COLO668 (cell line): Measurements from ENCODE around the gene SEC16A.

ENCODE experiments used
- DNase-seq: peaks from one replicate; lab custom pipeline; 2025; ENCODE audit not compliant: unreplicated experiment; lab: John Stamatoyannopoulos, UW

Gene SEC16A

DNA sequence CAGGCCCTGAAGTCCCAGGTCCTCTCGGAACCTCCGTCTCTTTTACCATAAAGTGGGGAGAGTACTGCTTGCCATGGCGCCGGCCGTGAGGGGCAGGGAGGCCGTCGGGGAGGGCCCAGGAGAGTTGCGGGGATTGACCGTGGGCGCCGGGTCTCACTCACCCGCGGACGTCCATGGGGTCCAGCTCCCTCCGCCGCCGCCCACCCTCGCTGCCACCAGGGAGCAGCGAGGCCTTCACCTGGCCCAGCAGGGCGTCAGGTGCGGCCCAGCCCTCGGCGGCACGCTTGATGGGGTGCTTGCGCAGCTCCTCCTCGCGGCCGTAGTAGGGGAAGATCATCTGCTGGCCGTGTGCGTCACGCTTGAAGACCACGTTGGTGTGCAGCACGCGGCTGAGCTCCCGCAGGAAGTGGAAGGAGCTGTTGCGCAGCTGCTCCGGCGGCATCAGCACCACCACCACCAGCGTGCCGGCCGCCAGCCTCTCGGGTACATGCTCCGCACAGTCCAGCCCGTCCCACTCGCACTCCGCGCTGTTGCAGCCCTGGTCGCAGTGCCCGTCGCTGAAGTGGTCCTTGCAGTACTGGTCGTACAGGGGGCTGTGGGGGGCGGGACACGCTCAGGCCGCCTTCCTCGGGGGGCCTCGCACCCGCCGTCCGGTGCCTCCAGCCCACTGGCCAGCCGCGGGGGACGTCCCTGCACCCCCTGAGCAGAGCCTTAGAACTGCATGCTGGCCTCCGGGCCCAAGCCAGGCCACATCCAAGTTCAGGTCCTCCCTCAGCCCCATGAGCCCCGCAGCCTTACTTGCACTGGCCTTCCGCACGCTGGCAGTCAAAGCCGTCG, 21.9 kb upstream of the SEC16A start:
- no peak for DNase-seq

DNA sequence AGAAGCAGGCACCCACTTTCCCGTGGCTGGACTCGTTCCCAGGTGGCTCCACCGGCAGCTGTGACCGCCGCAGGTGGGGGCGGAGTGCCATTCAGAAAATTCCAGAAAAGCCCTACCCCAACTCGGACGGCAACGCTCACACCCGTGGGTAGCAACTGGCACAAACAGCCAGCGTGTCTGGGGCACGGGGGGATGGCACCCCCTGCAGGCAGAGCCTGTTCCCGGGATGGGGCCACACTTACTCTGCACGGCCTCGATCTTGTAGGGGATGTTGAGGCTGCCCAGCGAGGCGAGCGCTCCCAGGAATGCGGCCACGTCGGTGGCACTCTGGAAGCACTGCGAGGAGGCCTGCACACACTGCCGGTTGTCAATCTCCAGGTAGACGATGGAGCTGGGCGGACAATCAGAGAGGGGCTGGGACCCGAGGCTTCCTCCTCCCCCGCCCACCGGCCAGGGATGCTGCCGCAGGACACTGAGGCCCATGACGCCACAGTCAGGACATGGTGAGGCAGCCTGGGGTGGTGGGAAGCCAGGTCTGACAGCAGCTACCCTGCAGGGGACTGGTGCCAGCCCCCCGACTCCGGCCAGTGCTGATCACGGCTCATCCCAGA, 20.2 kb upstream of the SEC16A start:
- no peak for DNase-seq

DNA sequence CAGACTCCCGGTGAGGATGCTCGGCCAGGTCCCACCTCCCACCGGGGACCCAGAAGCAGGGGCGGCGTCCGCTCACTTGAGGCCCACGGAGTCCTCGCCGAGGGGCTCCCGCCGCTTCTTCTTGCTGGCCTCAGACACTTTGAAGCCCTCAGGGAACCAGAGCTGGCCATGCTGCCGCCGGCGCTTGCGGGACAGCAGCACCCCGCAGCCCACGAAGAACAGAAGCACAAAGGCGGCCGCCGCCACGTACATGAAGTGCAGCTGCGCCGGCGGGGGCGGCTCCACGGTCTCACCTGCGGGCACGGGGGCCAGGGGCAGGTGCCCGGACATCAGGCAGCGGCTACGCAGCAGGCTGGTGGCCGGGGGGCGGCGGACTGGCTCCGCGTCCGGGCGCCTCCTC, 19.4 kb upstream of the SEC16A start:
- no peak for DNase-seq

DNA sequence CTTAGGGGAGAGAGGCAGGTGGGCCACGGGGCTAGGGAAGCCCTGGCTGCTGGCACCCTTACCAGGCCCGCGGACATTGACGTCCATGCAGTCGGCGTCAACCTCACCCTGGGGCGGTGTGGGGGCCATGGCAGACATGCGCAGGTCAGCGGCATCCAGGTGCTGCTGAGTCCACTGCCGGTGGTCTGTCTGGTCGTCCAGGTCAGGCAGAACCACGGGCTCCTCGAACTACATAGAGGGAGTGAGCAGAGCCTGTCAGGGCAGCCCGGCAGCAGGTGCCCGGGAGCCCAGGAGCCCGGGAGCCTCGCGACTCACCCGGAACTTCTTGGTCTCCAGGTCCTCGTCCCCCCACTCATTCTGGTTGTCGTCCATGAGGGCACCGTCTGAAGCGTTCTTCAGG, 18.8 kb upstream of the SEC16A start:
- DNase-seq = no peak

DNA sequence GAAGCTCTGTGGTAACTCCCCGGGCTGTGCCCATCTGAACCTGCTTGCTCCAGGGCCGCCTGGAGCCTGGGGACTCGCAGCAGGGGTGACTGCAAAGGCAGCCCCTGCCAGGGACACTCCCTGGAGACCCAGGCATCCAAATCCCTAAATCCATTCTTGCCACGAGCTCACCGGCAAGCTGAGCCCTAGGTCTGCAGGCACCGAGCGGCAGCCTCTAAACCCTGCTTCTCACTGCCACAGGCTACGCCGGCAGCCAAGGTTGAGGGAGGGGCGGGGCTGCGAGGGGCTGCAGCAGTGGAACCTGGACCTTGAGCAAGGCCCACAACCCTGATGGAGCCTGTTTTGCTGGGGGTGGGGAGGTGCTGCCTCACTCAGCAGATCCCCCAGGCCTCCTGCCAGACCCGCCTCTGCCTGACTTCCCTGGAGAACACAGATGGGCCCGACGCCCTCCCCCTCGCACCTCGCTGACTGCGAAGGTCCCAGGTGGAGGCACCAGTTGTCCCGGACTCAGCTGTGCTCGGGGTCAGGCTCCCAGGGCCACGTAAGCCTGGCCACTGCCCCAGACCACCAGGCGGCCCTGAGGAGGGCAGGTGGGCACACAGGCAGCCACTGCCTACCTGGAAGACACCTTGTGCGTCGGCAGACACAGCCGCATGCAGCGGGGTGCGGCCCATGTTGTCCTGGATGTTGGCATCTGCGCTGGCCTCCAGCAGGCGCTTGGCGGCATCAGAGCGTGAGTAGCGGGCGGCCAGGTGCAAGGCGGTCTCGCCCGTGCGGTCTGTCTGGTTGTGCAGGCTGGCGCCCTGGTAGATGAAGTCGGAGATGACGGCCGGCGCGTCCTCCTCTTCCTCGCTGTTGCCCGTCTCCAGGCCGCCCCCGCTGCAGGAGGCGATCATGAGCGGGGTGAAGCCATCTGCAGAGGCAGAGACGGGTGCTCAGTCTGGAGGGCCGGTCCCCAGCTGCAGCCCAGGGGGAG, 17.4 kb upstream of the SEC16A start:
- DNase-seq = no peak

DNA sequence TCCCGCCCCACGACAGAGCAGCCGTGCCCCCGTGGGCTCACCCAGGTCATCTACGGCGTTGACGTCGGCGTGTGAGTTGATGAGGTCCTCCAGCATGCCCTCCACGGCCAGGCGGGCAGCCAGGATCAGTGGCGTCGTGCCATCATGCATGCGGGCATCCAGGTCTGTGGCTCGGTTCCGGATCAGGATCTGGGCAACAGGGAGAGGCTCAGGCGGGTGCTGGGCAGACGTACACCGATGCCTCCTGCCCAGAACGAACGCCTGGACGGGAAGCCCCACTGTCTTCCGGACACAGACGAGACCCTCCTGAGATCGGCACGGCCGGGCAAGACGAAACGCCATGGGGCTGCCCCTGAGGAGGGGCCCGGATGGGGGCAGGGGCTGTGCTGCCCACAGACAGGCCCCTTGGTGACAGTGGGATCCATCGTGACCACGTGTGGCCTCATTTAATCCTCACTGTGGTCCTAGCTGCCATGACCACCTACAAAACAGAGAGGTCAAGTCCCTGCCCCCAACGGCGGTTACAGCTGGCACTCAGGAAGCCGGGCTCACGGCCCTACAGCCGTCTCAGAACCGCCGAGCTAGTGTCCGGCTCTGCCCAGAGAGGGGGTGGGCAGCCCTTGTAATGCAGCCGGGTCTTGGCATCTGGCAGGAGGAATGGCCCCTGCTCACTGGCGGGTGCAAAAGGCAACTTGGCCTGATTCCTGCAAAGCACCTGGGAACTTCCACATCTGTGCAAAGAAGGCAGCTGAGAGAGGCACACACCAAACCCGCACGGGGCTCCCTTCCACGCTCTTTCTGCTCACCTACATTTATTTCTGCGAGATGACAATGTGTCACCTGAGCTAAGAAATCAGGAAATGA, 16.5 kb upstream of the SEC16A start:
- DNase-seq = no peak

DNA sequence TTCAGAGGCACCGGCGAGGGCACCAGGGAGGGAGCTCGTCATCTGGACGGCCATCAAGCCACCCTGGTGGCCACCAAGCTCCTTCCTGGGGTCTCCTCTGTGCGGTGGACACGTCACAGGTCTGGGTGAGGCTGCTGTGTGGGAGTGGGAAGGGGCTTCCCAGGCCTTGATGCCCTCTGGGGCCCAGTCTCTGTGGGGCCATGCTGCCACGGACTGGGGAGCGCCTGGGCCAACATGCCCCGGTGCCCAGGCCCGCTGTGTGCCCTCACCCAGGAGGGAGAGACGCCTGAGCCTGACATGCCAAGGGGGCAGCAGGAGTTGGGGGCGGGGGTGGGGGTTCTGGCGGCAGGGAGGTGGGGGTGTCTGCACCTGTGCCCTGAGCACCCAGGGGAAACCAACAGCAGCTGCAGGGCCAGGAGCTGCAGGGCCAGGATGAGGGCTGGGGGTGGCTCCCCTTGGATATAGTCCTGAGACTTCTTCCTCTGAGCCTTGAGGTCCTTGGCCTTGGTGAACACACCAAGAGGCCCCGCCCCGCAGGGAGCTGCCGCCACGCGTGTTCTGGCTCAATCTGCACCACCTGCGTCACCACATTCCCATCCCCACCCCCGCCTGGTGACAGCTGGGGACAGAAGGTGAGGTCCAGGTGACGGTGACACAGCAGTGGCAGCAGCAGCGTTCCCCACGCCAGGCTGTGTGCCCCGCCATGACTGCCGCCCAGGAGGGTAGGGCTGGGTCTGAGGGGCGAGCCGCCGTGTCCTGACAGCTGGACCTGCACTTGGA, 15.3 kb upstream of the SEC16A start:
- DNase-seq = peak; percentile 18

DNA sequence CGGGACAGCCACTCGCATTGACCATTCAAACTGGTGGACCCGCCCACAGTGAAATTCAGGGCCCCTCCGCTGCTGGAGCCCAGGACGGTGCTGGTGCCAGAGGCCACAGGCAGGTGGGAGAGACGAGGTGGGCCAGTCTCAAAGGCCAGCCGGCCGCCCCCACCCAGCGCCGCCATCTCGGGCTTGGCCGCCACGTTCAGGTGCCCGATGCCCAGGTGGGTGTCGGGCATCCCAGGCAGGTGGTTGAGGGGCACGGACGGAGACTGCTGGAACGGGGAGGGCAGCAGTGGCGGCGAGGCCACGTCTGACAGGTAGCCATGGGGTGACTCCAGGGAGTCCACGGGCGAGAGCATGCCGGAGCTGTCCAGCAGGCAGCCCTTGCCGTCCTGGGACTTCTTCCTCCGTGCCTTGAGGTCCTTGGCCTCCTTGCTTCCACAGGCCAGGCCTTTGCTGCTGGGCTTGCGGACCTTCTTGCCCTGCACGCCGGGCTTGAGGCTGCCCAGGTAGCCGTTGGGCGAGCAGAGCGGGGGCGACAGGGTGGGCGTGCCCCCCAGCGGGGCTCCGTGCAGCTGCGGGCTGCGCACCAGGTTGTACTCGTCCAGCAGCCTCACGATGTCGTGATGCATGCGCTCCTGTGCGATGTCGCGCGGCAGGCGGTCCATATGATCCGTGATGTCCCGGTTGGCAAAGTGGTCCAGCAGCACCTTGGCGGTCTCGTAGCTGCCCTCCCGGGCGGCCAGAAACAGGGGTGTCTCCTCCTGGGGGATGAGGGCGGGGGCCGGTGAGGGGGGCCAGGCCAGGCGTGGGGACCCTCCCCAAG, 14.2 kb upstream of the SEC16A start:
- no peak for DNase-seq

DNA sequence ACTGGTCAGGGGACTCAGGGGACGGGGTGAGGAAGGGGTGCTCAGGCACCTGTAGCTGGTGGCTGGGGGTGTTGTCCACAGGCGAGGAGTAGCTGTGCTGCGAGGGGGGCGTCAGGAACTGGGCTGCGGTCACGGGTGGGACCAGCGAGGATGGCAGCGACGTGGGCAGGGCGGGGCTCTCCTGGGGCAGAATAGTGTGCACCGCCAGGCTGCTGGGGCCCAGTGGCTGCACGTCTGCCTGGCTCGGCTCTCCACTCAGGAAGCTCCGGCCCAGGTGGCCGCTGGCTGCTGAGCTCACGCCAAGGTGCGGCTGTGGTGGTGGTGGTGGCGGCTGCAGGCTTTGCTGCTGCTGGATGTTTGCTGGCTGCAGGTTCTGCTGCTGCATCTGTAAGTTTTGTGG, 13.3 kb upstream of the SEC16A start:
- DNase-seq = no peak

DNA sequence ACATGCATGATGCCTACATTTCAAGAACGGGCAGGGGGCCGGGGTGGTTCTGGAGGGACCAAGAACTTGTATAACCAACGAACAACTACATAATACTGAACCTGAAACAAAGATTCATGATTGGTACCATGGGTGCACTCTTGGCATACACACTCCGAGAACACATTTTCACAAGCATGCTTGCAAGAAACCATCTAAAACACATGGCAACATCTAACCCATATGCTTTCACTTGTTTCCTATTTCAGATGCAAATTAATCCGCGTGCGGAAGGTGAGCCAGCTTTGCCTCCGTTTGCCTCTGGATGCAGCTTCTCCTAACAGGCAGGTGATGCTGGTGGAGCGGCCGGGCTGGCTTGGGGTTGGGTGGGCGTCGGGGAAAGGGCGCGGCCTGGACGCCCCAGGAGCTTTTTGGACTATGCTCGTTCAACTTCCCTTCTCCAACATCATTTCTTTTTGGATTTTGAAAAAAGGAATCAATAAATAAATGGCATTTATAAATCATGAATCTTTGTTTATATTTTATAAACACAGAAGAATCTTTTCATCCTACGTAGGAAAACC, 12.5 kb upstream of the SEC16A start:
- no peak for DNase-seq

DNA sequence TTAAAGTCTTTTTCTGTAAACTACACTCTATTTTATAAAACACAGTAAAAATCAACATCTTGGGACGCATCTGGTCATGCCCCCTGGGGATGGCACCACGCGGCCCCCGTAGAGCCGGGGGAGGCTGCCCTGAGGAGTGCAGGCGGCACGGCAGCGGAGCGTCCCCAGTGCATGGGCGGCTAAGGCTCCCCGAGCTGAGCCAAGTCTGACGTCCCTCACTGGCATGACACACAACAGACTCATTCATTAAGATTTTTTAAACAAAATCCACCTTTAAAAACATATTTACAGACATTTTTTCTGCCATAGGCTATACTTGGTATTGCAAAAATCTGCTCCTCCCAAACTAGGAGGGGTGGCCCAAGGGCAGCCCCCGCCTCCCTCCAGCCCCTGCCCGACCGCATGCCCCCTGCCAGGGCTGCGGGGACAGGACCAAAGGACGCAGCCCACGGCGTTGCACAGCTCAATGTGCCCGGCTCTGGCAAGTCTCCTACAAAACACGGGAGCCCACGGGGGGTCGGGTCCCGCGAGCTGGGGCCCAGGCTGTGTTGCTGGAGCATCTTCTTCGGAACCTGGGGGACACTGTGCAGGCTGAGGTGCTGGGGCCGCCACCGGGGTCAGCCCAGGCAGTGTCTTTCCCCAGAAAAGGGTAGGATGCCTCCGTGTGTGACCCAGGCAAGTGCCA, 11.8 kb upstream of the SEC16A start:
- DNase-seq = no peak

DNA sequence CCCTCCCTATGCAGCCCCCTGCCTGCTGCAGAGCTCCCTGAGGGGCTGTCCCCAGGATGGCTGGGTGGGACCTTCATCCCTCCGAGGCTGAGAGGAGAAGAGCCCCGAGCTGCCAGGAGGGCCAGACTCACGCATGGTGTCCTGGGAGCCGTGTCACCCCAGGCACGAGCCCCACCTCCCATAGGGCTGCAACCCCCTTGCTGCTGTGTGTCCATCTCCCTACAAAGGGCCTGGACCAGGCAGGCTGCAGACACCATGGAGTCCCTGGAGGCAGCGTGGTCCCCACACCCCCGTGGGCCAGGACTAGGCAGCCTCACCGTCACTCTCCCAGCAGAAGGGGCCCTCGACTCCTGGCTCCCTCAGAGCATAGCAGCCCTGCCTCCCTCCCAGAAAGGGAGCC, 11.2 kb upstream of the SEC16A start:
- no peak for DNase-seq

DNA sequence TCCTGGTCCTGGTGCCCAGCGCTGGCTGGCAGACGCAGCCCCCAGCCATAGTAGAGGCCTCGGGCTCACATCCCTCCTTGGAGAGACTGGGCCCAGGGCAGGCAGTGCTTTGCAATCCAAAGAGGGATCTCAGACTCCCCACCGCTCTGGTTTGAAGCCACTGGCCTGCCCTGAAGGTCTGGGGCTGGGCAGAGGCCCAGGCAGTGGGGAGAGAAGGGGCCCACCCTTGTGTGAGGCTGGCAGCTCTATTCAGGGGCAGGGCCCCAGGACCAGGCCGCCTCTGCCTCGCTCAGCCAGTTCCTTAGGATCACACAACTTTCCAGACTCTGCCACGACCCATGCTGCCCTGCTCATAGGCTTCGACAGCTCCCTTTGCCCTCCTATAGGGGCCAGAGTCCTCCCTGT, 10.7 kb upstream of the SEC16A start:
- no peak for DNase-seq

DNA sequence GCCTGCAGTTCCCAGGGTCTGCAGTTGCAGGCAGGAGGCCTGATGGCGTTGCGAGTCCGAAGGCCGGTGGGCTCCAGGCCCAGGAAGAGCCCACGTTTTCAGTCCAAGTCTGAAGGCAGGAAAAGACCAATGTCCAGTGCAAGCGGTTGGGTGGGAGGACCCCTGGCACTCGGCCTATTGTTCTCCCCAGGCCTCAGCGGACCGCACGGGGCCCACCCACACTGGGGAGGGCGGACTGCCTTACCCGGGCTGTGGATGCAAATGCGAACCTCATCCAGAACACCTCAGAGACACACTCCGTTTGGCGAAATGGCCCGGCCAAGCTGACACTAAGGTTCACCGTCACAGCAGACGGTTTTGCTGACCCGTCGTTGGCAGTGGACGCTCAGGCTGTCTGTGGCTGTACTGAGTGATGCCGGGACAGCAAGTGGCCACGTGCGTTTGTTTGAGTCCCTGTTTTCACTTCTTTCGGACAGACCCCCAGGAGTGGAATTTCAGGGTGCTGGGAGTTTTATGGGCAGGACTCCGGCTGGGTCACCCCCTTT, 10.2 kb upstream of the SEC16A start:
- no peak for DNase-seq

DNA sequence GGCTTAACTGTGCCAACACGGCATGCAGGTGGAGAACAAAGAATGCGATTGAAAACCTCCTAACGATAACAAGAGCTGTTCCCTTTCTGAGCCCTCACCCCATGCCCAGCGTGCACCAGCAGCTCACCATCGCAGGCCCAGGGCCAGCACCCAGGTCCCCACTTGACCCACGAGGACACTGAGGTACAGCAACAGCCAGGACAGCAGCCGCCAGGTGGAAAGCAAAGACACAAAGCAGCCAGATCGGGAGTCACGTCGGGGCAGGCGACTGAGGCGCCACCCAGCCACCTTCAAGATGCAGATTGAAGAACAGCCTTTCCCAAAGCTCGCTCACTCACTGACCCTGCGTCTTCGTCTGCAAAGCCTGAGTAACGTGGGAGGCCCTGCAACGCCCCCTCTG, 6.9 kb upstream of the SEC16A start:
- no peak for DNase-seq

DNA sequence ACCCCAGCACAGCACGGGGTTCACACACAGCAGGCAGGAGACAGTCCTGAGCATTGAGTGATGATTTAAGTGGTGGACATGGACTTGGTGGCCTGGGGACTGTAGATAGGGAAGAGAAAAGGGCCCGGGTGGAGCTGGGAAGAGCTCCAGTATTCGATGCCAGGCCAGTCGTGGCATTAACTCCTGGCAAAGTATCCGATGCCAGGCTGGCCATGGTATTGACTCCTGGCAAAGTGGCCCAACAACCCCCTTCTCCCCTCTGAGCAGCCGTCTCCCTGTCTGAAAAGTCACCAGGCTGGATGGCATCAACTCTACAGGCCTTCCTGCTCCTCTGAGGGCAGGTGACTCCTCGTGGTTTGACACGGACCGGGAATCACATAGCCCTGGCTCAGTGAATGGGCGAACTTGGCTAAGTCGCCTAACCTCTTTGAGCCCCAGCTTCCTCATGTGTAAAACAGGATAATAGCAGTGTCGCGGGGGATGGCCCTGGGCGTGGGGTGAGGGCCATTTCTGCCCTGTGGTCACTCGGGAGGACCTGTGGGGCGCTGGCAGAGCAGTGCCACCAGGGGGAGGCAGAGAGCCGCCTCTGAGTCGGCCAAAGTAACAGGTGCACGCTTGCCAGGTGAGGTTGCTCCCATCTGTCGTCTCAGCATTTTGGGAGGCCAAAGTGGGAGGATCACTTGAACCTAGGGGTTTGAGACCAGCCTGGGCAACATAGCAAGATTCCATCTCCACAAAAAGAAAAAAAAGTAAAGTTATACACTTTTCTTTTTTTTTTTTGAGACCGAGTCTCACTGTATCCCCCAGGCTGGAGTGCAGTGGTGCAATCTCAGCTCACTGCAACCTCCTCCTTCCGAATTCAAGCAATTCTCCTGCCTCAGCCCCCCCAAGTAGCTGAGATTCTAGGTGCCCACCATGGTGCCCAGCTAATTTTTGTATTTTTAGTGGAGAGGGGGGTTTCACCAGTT, 5.7 kb upstream of the SEC16A start:
- peak; percentile 75 for DNase-seq

DNA sequence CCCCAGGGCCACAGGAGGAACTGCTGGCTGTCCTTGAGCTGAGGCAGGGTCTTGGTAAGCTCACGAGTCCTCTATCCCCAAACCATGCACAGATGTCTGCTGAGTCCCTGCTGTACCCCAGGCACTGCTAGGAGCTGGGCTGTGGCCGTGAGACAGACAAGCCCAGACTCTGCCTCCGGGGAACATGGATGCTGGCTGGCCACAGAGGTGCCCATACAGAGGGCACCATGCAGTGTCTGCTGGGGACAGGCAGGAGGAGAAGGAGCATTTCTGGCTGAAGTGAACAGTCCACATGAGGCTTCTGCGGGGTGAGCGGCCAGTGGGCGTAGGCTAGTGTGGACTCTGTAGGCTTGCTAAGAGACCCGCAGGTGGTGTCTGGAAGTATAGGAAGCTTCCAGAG, 4.8 kb upstream of the SEC16A start:
- DNase-seq = no peak
